GM19452 (cell line): ENCODE data around the gene ALG3.
"Not testable (repeated sequence)": the region's sequence is repeated elsewhere in the genome, so short reads cannot be mapped to it uniquely, and the experiment has no call there.

ENCODE experiments used
- ATAC-seq: cut with Tn5 transposase; IDR thresholded peaks from one replicate; pipeline ENCODE4 v1.9.1; 2021; ENCODE audit not compliant: unreplicated experiment

The ALG3 gene

DNA sequence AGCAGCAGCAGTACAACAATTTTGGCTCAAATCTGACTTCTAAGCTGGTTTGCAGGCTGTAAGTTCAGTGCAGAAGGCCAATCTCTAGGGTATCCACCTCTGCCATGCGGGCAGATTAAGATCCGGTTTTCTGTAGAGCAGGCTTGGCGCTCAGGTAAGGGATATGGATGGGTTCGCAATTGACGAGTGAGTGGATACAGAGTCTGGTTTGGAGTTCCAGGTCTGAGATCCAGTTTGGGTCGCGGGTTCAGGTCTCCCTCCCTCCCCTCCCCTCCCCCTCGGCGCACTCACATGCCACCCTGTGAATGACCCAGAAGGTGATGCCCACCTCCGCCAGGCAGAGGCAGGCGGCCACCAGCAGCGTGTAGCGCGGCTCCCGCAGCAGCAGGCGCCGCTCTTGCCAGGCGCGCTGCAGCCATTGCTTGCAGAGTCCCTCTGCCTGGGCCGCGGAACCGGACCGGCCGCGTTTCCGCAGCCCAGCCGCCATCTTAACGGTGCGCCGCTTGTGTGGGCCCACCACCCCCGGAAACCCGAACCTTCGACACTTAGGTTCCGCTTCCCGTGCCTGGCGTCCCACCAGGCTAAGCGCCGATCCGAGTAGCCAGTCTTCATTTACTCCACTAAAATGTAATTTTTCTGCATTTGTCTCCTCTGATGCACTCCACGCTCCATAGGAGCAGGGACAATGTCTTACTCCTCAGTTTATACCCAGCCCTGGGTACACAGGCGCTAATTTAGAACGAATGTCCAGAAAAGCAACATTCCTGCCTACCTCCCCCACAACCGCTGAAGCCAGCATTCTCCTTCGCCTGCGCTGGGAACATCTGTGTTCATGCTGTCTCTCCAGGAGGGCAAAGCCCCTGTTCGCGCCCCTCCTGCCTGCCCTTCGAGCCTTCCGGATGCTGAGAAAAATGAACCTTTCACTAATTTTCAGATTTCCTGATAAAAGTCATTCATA lies at the start of gene ALG3:
ALG3 (minus strand) TSS at position 509 of the 958 bp plus-strand sequence; CDS start at position 487, 22 bp downstream.
- peak; percentile 43 for ATAC-seq

DNA sequence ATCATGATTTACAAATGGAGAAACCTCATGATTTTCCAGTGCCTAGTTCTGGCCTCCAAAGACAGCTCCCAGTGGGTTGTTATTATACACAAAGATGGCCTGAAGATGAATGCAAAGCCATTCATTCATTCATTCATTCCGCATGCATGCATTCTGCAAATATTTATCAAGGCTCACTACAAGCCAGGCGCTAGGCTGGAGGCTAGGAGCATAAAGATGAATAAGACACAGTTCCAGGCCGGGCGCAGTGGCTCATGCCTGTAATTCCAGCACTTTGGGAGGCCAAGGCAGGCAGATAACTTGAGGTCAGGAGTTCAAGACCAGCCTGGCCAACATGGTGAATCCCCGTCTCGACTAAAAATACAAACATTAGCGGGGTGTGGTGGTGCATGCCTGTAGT lies 47.9 kb upstream of the ALG3 start:
- ATAC-seq, result no peak

DNA sequence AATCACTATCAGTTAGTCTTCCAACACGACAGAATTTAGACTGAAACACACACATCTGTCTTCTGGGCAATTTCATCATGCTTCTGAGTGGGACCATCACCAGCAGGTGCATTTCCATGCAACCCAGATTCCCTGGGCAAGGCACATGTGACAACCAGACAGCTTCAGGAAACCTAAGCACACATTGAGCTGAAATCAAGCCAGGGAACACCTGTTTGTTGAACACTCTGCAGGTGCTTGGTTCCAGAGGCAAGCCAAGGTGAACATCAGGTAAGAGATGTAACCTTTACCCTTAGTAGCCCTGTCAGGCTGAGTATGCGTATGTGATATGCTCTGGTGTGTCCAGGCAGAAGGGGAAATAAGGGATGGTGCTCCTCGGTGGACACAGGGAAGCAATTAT lies 47.0 kb upstream of the ALG3 start:
- no peak for ATAC-seq

DNA sequence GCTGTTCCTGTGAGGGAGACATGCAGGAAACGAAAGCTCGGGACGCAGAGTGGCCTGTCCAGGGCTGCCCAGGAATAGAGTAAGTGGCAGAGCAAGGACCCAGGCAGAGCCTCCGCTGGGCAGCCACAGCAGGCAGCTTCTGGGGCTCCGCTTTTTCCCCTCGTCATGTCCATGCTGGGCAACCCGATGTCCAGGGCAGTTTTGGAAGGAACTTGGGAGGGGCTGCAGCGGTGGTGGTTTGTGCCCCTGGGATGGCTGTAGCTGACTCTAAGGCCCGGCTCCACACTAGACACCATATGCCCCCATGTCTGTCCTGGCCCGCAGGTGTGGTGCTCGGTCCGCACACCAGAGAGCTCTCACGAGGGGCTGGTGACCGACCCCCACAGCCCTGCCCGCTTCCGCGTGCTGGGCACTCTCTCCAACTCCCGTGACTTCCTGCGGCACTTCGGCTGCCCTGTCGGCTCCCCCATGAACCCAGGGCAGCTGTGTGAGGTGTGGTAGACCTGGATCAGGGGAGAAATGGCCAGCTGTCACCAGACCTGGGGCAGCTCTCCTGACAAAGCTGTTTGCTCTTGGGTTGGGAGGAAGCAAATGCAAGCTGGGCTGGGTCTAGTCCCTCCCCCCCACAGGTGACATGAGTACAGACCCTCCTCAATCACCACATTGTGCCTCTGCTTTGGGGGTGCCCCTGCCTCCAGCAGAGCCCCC lies 43.1 kb upstream of the ALG3 start:
- ATAC-seq, result no peak

DNA sequence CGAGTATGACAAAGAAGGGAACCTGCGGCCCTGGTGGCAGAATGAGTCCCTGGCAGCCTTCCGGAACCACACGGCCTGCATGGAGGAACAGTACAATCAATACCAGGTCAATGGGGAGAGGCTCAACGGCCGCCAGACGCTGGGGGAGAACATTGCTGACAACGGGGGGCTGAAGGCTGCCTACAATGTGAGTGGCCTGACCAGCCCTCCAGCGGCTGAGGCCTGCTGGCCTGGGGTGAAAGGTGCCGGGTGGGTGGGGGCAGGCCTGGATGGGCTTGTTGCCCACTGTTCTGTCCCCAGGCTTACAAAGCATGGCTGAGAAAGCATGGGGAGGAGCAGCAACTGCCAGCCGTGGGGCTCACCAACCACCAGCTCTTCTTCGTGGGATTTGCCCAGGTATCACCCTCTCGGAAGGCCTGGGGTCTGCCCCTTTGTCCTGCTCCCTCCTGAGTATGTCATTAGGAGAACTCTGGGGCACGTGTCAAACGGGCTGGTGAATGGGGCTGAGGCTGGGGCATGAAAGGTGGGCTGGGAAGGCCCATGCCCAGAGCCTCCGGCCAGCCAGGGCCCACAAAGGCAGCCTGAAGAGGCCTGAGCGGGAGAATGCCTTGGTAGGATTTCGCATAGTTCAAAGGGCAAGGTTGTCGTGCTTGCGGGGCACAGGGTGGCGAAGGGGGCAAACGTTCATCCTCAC lies 42.4 kb upstream of the ALG3 start:
- ATAC-seq, result no peak

DNA sequence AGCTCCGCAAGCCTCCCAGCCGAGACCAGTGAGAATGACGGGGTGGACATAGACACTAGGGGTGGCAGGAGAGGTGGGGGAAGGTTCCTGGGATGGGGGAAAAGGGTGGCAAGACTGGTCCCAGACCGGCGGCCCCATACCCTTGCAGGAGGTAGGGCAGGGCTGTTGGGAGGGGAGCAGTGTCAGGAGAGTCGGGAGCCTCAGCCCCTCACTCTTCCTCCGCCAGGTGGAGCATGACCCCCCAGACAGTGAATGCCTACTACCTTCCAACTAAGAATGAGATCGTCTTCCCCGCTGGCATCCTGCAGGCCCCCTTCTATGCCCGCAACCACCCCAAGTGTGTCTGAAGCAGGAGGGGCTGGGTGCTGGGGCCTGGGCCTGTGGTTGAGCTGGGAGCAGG lies 41.6 kb upstream of the ALG3 start:
- ATAC-seq, result no peak

GRCh38 chr3:184289426-184289938 lies 40.7 kb upstream of the ALG3 start:
- no peak for ATAC-seq

GRCh38 chr3:184284696-184285095 lies 35.9 kb upstream of the ALG3 start:
- no peak for ATAC-seq

GRCh38 chr3:184283681-184284080 lies 34.9 kb upstream of the ALG3 start:
- no peak for ATAC-seq

GRCh38 chr3:184282941-184283340 lies 34.2 kb upstream of the ALG3 start:
- ATAC-seq, result no peak

DNA sequence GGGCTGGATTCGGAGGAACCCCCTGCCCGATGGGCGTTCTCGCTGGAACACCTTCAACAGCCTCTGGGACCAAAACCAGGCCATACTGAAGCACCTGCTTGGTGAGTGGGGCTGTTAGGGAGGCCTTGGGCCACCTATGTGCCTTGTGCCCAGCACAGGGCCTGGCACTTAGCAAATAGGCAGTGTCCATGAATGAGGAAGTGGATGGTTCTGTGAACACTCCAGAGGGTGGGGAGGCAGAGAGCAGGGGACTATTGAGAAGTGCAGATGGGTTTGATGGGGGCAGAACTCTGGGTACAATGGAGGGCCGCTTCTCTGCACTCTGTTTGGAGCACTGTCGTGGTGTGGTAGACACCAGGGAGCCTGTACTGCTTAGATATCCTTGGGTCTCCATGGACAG lies 28.6 kb upstream of the ALG3 start:
- no peak for ATAC-seq

GRCh38 chr3:184275961-184276910 lies 27.5 kb upstream of the ALG3 start, which contains the start of gene ECE2:
Gene ECE2, plus strand, starts transcription at chr3:184276022. Its CDS starts 132 bp downstream, at chr3:184276154.
- ATAC-seq, result no peak

DNA sequence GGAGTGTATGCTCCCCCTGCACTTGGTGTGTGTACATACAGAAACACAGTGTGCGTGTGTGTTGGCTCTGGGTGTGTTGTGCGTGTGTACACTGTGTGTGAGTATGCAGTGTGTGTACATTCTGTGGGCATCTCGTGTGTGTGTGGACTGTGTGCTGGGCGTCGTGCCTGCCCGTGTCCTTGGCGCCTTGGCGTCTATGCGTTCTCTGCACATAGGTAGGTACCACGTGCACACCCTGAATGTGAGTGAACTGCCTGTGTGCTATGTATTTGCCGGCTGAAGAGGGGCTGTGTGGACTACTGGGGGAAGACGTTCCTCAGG lies 26.6 kb upstream of the ALG3 start:
- ATAC-seq, result no peak

DNA sequence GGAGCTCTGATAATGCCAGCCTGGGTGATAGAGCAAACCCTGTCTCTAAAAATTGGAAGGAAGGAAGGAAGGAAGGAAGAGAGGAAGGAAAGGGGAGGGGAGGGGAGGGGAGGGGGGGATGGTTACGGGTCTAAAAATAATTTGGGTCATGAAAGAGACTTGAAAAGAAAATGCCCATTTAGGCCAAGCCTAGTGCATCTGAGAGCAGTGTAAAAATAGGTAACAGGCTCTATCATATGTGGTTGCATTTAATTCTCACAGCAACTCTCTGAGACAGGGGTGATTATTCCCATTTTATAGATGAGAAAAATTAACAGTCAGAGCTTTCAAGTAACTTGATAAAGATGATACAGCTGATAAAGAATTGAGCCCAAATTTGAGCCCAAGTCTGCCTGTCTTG lies 23.5 kb upstream of the ALG3 start:
- no peak for ATAC-seq

DNA sequence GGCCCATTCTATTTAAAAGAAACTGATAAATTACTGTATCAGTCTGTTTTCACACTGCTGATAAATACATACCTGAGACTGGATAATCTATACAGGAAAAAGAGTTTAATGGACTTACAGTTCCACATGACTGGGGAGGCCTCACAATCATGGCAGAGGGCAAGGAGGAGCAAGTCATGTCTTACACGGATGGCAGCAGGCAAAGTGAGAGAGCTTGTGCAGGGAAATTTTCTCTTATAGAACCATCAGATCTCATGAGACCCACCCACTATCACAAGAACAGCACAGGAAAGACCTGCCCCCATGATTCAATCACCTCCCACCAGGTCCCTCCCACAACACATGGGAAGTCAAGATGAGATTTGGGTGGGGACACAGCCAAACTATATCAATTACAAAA lies 18.5 kb upstream of the ALG3 start:
- not testable (repeated sequence) for ATAC-seq

- ATAC-seq, result no peak
Measured at GRCh38 chr3:184262764-184263179, 14.0 kb upstream of the ALG3 start.

DNA sequence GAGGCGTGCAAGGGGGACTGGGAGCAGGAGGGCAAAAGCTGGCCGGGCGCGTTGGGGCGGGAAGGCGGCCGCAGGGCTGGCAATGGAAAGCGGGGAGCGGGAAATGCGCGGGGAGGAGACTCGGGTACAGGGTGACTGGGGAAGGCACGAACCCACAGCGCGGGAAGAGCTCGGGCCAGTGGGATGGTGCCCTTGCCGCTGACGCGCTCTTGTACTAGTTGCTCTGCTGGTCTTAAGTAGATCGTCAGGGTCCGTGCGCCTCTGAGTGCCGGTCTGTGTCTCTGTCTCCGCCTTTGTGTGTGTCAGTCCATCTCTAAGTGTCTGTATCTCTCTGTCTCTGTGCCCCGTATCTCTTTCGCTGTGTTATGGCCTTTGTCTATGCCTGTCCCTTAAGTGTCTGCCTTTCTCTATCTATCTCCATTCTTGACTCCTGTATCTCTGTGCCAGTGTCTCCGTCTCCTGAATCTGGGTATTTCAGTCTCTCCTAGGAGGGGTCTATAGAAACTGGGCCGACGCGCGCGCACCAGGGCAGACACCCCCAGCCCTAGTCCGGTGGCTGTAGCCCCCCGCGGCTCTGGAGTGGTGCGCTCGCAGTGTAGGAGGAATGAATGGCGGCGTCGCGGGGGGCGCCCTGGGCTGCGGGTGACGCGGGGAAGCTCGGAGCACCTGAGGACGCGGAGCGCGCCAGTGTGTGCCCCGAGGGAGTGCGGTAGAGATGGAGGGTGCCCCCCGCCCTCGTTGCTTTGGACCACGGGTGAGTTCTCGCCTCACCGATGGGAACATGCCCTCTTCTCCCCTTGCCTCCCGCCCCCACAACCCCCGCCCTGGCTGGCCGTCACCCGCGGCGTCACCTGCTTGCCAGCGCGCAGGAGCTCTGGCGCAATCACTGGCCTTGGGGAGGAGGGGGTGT lies 13.3 kb upstream of the ALG3 start:
- ATAC-seq, result no peak

- no peak for ATAC-seq
Measured at GRCh38 chr3:184261270-184261853, 12.6 kb upstream of the ALG3 start, which contains the start of gene CAMK2N2. Gene CAMK2N2, minus strand, starts transcription at chr3:184261553. Its CDS starts 268 bp downstream, at chr3:184261285.
